HG03060 (cell line): ENCODE measurements around the gene COL23A1.

Experiments used
- ATAC-seq: cut with Tn5 transposase; IDR thresholded peaks from one replicate; pipeline ENCODE4 v1.9.1; 2021; ENCODE audit warnings: low read depth, moderate number of reproducible peaks; ENCODE audit not compliant: unreplicated experiment

Gene COL23A1

GRCh38 chr5:178353461-178353860, 236.7 kb downstream of the COL23A1 start:
- no peak for ATAC-seq

GRCh38 chr5:178352035-178352349, 238.2 kb downstream of the COL23A1 start:
- no peak for ATAC-seq

DNA sequence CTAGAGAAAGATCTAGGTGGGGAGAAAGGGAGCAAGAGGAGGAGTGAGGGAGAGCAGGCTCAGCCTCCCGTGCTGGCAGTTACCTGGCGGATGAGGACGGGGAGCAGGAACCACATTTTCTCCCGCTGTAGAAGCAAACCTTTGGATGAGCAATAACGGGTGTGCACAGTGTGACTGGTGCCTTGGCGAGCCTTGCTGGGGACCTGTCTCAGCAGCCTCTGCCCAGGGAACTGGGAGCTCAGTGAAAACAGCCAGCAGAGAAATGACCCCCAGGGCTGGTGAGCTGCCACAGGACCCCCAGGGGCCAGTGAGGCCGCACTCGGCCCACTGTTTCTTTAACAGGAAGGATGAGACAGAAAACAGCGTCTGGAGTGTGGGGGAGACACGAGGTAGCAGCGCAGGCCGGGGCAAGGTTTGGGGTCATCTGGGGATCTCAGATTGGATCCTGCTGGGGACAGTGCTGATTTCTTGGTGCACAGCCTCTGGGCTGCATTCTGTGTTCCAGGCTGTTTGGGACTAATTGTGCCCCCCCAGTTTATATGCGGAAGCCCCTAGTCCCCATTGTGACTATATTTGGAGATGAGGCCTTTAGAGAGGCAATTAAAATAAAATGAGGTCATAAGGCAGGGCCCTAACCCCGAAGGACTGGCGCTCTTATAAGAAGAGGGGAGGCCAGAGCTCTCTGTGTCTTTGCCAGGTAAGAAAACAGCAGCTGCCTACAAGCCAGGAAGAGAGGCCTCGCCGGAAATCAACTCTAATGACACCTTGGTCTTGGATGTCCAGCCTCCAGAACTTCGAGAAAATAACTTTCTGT, 238.8 kb downstream of the COL23A1 start:
- ATAC-seq: no peak

GRCh38 chr5:178350361-178351220, 239.6 kb downstream of the COL23A1 start:
- no peak for ATAC-seq

DNA sequence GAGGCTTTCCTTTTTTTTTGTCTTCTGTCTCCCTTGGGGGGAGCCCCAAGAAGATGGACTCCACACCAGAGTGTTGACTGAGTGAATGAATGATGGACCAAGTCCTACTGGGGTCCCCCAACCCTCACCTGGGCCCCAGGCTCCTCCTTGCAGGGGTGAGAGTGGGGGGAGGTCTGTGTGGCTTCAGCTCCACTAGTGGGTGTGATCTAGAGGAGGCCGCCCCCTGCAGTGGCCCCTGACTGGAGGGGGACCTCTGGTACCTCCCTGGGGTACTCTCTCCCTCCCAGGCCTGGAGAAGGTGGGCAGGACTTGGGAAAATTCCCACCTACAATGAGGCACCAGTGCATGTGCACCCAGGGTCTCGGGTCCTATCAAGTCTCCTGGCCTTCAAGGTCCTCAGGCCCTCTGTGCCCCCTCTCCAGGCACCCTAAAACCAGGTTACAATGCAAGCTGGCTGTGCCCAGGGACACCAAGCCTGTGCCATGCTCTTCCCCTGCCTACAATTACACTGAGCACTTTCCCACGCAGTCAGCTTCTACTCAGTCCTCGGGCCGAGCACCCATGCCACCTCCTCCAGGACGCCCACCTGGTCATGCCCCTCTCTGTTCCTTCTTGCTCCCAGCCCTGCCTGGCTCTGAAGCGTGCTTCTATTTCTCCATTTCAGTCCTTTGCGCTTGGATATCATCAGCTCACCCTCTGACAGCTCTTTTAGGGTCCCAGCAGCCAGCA, 240.4 kb downstream of the COL23A1 start:
- no peak for ATAC-seq

DNA sequence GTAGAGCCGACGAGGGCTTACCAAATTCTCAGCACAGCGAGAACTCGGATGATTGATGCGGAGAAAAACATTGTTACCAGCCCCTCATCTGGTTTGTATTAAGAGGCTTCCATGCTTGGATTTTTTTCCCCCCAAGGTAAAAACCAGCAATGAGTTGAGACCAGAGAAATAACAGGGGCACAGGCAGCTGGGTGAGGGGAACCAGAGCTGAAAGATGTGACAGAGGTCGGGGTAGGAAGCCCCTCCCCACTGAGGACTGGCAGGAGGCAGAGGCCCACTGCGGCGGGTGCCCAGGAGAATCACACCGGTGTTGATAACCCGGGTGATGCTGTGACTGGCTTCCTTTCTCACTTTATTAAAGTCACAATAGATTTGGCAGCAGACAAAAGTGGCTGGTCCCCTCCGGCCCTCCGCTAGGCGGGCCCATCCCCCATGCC, 241.1 kb downstream of the COL23A1 start:
- no peak for ATAC-seq

DNA sequence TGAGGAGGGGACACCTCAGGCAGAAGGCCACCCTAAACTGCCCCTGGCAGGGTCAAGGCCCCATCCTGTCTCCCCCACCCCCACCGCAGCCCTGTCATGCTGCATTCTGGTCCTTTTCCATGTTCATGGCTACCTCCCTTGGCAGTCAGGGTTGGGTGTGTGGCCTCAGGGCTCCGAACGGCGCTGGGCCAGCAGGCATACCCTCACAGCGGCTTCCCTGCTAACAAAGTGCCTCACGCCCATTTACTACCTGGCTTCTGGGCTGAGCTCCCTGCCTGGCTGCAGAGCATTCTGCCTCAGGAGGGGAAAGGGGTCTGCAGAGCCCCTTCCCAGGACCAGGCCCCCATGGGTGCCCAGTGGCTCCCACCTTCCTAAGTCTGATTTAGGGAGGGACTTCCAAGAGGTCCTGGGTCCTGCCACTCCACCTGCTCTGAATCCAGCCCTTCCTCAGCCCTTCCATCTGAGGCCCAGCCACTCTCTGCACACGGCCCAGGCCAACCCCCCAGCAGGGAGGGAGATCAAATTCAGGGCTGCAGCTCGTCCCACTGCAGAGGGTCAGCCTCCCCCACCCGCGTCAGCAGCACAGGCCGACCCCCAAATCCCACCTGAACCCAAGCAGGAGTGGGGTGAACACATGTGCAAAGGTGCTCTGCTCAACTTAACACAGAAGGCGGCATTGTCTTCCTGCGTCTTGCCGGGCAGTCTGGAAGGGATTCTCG, 241.7 kb downstream of the COL23A1 start:
- ATAC-seq: no peak

GRCh38 chr5:178347956-178348355, 242.2 kb downstream of the COL23A1 start:
- ATAC-seq: no peak

DNA sequence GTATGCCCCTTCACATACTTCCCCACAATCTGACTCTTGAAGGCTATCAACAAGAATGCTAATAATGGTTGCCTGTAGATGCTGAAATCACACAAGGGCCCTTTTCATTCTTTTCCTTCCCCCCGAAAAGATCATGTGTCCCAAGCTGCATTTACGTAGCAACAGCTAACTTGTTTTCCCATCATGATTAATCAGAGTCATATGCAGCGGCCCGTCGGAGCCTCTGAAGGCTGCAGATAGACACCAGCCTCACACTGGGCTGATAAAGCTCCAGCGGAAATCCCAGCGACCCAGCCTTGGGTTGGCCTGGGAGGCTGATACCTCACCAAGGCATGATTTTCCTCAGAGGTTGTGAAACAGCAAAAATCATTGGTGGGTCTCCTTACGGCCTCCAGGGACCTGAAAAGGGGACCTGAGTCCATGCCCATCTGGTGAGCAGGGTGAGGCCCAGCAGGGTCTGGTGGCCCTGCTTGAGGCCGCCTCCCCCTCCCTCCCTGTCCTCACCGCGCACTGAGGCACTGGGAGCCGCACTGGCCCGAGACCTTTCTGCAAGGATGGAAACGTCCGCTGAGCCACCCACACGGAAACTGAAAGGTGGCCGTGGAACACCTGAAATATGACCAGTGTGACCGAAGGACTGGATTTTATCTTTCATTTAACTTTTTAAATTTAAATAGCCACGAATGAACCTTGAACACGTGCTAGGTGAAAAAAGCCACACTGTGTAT, 243.4 kb downstream of the COL23A1 start:
- no peak for ATAC-seq

DNA sequence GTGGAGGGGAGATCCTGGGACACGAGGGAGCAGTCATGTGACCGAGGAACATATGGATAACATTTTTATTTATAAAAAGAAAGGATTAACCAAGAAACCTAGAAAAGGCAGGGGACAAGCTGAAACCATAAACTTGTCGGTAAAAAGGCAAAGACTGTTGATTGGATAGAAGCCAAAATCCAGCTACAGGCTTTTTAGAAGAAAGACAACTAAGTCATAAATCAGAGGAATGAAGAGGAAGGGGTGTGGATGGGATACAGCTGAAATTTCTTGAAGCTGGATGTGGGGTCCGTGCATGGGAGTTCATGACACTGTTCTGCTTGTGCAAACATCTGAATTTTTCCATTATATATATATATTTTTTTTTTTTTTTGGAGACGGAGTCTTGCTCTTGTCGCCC, 246.9 kb downstream of the COL23A1 start:
- ATAC-seq: no peak

GRCh38 chr5:178341851-178342140, 248.4 kb downstream of the COL23A1 start:
- ATAC-seq: no peak

DNA sequence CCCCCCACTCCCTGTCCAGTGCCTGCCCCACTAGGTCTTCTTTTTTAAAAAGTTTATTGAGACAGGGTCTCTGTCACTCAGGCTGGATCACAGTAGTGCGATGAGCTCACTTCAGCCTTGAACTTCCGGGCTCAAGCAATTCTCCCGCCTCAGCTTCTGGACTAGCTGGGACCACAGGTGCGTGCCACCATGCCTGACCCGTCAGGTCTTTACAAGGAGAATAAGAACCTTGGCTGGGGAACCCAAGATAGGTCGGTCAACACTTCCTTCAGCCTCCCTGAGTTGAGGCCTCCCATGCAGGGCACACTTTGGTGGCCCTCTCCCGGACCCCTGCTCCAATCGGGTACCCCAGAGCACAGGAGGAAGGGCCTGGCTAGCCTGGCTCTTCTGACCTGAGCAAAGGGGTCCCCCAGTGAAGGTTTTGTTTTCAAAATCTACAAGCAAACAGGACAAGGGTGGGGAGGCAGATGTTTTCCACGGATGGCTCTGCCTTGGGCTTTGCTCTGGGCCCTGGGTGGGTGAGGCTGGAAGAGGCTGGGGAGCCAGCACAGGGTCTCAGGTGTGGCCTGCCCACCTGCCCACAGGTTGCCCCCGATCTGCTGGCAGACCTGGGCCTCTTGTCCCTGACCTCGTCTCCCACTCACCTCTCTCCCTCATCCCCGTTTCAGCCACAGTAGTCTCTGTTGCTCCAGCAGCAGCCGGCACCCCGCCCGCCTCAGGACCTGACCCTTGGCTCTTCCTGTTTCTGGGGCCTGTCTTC, 248.9 kb downstream of the COL23A1 start:
- no peak for ATAC-seq

GRCh38 chr5:178340637-178341036, 249.6 kb downstream of the COL23A1 start:
- no peak for ATAC-seq

GRCh38 chr5:178340187-178340586, 250.0 kb downstream of the COL23A1 start:
- ATAC-seq: no peak

GRCh38 chr5:178339272-178339671, 250.9 kb downstream of the COL23A1 start:
- no peak for ATAC-seq

- ATAC-seq: no peak
Observed at GRCh38 chr5:178338750-178339144, 251.4 kb downstream of the COL23A1 start.

- ATAC-seq: no peak
Observed at GRCh38 chr5:178338126-178338749, 252.0 kb downstream of the COL23A1 start.

GRCh38 chr5:178337334-178337741, 252.9 kb downstream of the COL23A1 start:
- ATAC-seq: no peak

- no peak for ATAC-seq
Observed at GRCh38 chr5:178336889-178337288, 253.3 kb downstream of the COL23A1 start.
